ENCODE results near the gene AK4.

The AK4 gene

GRCh38 chr1:65206836-65207235 is 58.8 kb downstream of the AK4 start:
- DNase-seq (ENCODE audit: low spot score) = no peak
- in situ Hi-C loops (cut with MboI; ENCODE audit: low pct_unique_long_range_greater_than_20kb, low sequenced_read_pairs, unreplicated experiment) = loop anchor here (10.0 to 25.0 kb wide), 3 partner anchors 132 to 1030 kb away; no protein-coding TSS in a partner anchor
- TF ChIP-seq, protein P1, sequence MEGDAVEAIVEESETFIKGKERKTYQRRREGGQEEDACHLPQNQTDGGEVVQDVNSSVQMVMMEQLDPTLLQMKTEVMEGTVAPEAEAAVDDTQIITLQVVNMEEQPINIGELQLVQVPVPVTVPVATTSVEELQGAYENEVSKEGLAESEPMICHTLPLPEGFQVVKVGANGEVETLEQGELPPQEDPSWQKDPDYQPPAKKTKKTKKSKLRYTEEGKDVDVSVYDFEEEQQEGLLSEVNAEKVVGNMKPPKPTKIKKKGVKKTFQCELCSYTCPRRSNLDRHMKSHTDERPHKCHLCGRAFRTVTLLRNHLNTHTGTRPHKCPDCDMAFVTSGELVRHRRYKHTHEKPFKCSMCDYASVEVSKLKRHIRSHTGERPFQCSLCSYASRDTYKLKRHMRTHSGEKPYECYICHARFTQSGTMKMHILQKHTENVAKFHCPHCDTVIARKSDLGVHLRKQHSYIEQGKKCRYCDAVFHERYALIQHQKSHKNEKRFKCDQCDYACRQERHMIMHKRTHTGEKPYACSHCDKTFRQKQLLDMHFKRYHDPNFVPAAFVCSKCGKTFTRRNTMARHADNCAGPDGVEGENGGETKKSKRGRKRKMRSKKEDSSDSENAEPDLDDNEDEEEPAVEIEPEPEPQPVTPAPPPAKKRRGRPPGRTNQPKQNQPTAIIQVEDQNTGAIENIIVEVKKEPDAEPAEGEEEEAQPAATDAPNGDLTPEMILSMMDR (IDR thresholded peaks at IDR 0.05; ENCODE audit: extremely low read depth, insufficient read depth, missing control alignments) = no peak

- DNase-seq (ENCODE audit: low spot score) = no peak
- in situ Hi-C loops (cut with MboI; ENCODE audit: low pct_unique_long_range_greater_than_20kb, low sequenced_read_pairs, unreplicated experiment) = loop anchor here (10.0 to 25.0 kb wide), 3 partner anchors 133 to 1030 kb away; no protein-coding TSS in a partner anchor
- TF ChIP-seq, protein P1 (IDR thresholded peaks at IDR 0.05; ENCODE audit: extremely low read depth, insufficient read depth, missing control alignments) = no peak
Measured at GRCh38 chr1:65207317-65207716, 59.3 kb downstream of the AK4 start.

DNA sequence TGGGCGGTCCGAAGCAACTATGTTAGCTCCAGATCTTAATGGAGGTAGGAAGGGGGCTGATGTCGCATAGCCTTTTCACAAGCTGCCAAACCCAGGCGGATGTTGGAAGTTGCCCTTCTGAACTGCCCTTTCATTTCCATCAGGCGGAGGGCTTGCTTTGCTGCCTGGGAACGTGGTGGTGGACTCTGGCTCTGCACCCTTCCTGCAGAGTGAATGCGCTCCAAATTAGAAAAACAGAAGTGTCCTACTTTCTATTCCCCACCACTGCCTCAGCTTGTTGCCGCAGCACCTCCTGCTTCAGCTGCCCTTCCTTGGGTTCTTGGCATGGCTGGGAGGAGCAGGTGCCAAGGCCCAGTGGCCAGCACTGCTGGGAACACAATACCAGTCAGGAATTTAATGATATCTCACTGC is 60.6 kb downstream of the AK4 start:
- TF ChIP-seq, protein P1 (IDR thresholded peaks at IDR 0.05; ENCODE audit: extremely low read depth, insufficient read depth, missing control alignments) = no peak
- DNase-seq (ENCODE audit: low spot score) = no peak
- in situ Hi-C loops (cut with MboI; ENCODE audit: low pct_unique_long_range_greater_than_20kb, low sequenced_read_pairs, unreplicated experiment) = loop anchor here (10.0 to 25.0 kb wide), 3 partner anchors 134 to 1029 kb away; no protein-coding TSS in a partner anchor

GRCh38 chr1:65209005-65209885 is 61.2 kb downstream of the AK4 start:
- DNase-seq (ENCODE audit: low spot score) = peak; percentile 45
- TF ChIP-seq, protein P1 (IDR thresholded peaks at IDR 0.05; ENCODE audit: extremely low read depth, insufficient read depth, missing control alignments) = peak; percentile 54
- in situ Hi-C loops (cut with MboI; ENCODE audit: low pct_unique_long_range_greater_than_20kb, low sequenced_read_pairs, unreplicated experiment) = loop anchor here (10.0 to 25.0 kb wide), 3 partner anchors 134 to 1028 kb away; no protein-coding TSS in a partner anchor

DNA sequence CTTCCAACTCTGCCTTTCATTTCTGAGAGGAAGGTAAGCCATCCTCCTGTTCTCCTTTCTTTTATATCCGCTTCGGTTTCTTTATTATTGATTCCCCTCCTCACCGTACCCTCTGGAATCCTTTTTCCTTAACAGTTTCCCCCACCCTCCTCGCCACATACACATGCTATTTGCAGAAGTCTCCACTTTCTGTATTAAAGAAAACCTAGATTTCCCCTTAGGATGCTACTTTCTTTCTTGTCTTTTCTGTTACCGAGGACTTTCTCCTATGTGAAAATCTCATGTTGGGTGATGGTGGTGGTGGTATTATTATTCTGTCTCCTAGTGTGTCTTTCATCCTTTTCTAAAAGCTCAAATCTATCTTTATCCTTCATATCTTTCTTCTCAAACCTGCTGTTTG is 62.3 kb downstream of the AK4 start:
- no peak for DNase-seq (ENCODE audit: low spot score)
- TF ChIP-seq, protein P1 (IDR thresholded peaks at IDR 0.05; ENCODE audit: extremely low read depth, insufficient read depth, missing control alignments) = no peak
- in situ Hi-C loops (cut with MboI; ENCODE audit: low pct_unique_long_range_greater_than_20kb, low sequenced_read_pairs, unreplicated experiment) = loop anchor here (25.0 kb wide), 2 partner anchors 523 to 1027 kb away; no protein-coding TSS in a partner anchor

DNA sequence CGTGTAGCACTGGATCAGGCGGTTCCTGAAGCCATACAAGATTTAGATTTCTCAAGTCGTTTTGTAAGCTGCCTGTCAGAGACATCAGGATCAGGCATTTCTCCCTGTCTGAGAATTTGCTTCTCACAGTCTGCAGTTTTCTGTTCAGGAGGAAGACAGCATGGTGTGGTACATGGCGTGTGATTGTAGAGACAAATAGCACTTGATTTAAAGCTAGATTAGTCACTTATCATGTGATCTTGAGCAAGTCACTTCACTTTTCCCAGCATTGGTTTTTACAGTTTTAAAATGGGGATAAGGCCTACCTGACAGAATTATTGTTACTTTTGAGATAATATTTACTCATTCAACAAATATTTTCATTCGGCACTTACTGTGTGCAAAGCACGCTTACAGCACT is 63.3 kb downstream of the AK4 start:
- in situ Hi-C loops (cut with MboI; ENCODE audit: low pct_unique_long_range_greater_than_20kb, low sequenced_read_pairs, unreplicated experiment) = loop anchor here (25.0 kb wide), 2 partner anchors 524 to 1026 kb away; no protein-coding TSS in a partner anchor
- TF ChIP-seq, protein P1 (IDR thresholded peaks at IDR 0.05; ENCODE audit: extremely low read depth, insufficient read depth, missing control alignments) = no peak
- no peak for DNase-seq (ENCODE audit: low spot score)
